ENCODE measurements around the gene NR2C2AP.
"Not testable (repeated sequence)": the region's sequence is repeated elsewhere in the genome, so short reads cannot be mapped to it uniquely, and the experiment has no call there.

The NR2C2AP gene

GRCh38 chr19:19226663-19227062 lies 23.4 kb upstream of the NR2C2AP start:
- peaks cover 34% of the 10 kb centered on the region for H3K27me3 ChIP-seq (ENCODE audit: control insufficient read depth, insufficient read depth, low read length)

GRCh38 chr19:19226204-19226603 lies 23.0 kb upstream of the NR2C2AP start:
- Histone ChIP-seq H3K9me3 (ENCODE audit: control insufficient read depth, low read depth, low read length) (no peaks in the 10 kb centered on the region), H3K27me3 (ENCODE audit: control insufficient read depth, insufficient read depth, low read length) (peaks cover 34% of the 10 kb centered on the region), H3K36me3 (ENCODE audit: control insufficient read depth, low read depth, low read length) (no peaks in the 10 kb centered on the region), H3K27ac (ENCODE audit: low read length) (no peak overlapping the region), H3K4me3 (ENCODE audit: low read length) (no peak overlapping the region), H3K9ac (ENCODE audit: low read length) (no peak overlapping the region), H3K4me1 (ENCODE audit: control insufficient read depth, low read depth, low read length) (peaks cover 5% of the 10 kb centered on the region)

More at GRCh38 chr19:19226663-19227062, 23.4 kb upstream of the NR2C2AP start:
- Histone ChIP-seq H3K4me3 (ENCODE audit: low read length) (no peak overlapping the region), H3K4me1 (ENCODE audit: control insufficient read depth, low read depth, low read length) (peaks cover 5% of the 10 kb centered on the region), H3K9ac (ENCODE audit: low read length) (no peak overlapping the region), H3K9me3 (ENCODE audit: control insufficient read depth, low read depth, low read length) (no peaks in the 10 kb centered on the region), H3K27ac (ENCODE audit: low read length) (no peak overlapping the region), H3K36me3 (ENCODE audit: control insufficient read depth, low read depth, low read length) (no peaks in the 10 kb centered on the region)

- Histone ChIP-seq H3K36me3 (ENCODE audit: control insufficient read depth, low read depth, low read length) (no peaks in the 10 kb centered on the region), H3K4me1 (ENCODE audit: control insufficient read depth, low read depth, low read length) (peaks cover 5% of the 10 kb centered on the region), H3K9ac (ENCODE audit: low read length) (no peak overlapping the region), H3K9me3 (ENCODE audit: control insufficient read depth, low read depth, low read length) (no peaks in the 10 kb centered on the region), H3K27ac (ENCODE audit: low read length) (no peak overlapping the region), H3K27me3 (ENCODE audit: control insufficient read depth, insufficient read depth, low read length) (peaks cover 34% of the 10 kb centered on the region), H3K4me3 (ENCODE audit: low read length) (peak overlapping the region; percentile 44)
These were observed 21.8 kb upstream of the NR2C2AP start for GRCh38 chr19:19224852-19225494.

- peaks cover 5% of the 10 kb centered on the region for H3K4me1 ChIP-seq (ENCODE audit: control insufficient read depth, low read depth, low read length)
- H3K9me3 ChIP-seq (ENCODE audit: control insufficient read depth, low read depth, low read length) = no peaks in the 10 kb centered on the region
- H3K27me3 ChIP-seq (ENCODE audit: control insufficient read depth, insufficient read depth, low read length) = peaks cover 34% of the 10 kb centered on the region
- no peak overlapping the region for H3K9ac ChIP-seq (ENCODE audit: low read length)
- peak overlapping the region; percentile 44 for H3K4me3 ChIP-seq (ENCODE audit: low read length)
- no peaks in the 10 kb centered on the region for H3K36me3 ChIP-seq (ENCODE audit: control insufficient read depth, low read depth, low read length)
- no peak overlapping the region for H3K27ac ChIP-seq (ENCODE audit: low read length)
These were observed 21.1 kb upstream of the NR2C2AP start for GRCh38 chr19:19224150-19224851.

GRCh38 chr19:19223636-19224035 lies 20.4 kb upstream of the NR2C2AP start:
- H3K9me3 ChIP-seq (ENCODE audit: control insufficient read depth, low read depth, low read length) = no peaks in the 10 kb centered on the region
- H3K27me3 ChIP-seq (ENCODE audit: control insufficient read depth, insufficient read depth, low read length) = peaks cover 34% of the 10 kb centered on the region
- H3K27ac ChIP-seq (ENCODE audit: low read length) = no peak overlapping the region
- H3K4me1 ChIP-seq (ENCODE audit: control insufficient read depth, low read depth, low read length) = peaks cover 5% of the 10 kb centered on the region
- H3K4me3 ChIP-seq (ENCODE audit: low read length) = no peak overlapping the region
- H3K36me3 ChIP-seq (ENCODE audit: control insufficient read depth, low read depth, low read length) = no peaks in the 10 kb centered on the region
- H3K9ac ChIP-seq (ENCODE audit: low read length) = no peak overlapping the region

GRCh38 chr19:19223060-19223459 lies 19.8 kb upstream of the NR2C2AP start:
- H3K36me3 ChIP-seq (ENCODE audit: control insufficient read depth, low read depth, low read length) = no peaks in the 10 kb centered on the region
- peaks cover 5% of the 10 kb centered on the region for H3K4me1 ChIP-seq (ENCODE audit: control insufficient read depth, low read depth, low read length)
- no peak overlapping the region for H3K27ac ChIP-seq (ENCODE audit: low read length)
- H3K9ac ChIP-seq (ENCODE audit: low read length) = no peak overlapping the region
- no peaks in the 10 kb centered on the region for H3K9me3 ChIP-seq (ENCODE audit: control insufficient read depth, low read depth, low read length)
- H3K4me3 ChIP-seq (ENCODE audit: low read length) = no peak overlapping the region
- peaks cover 34% of the 10 kb centered on the region for H3K27me3 ChIP-seq (ENCODE audit: control insufficient read depth, insufficient read depth, low read length)

- not testable (repeated sequence) for H3K9me3 ChIP-seq (ENCODE audit: control insufficient read depth, low read depth, low read length); H3K4me1 ChIP-seq (ENCODE audit: control insufficient read depth, low read depth, low read length); H3K27ac ChIP-seq (ENCODE audit: low read length); H3K4me3 ChIP-seq (ENCODE audit: low read length); H3K36me3 ChIP-seq (ENCODE audit: control insufficient read depth, low read depth, low read length); H3K9ac ChIP-seq (ENCODE audit: low read length)
- H3K27me3 ChIP-seq (ENCODE audit: control insufficient read depth, insufficient read depth, low read length) = peaks cover 30% of the 10 kb centered on the region
These were observed 17.8 kb upstream of the NR2C2AP start for GRCh38 chr19:19221000-19221399.

- Histone ChIP-seq H3K9ac (ENCODE audit: low read length) (no peak overlapping the region), H3K27me3 (ENCODE audit: control insufficient read depth, insufficient read depth, low read length) (peaks cover 24% of the 10 kb centered on the region)
These were observed 15.7 kb upstream of the NR2C2AP start for GRCh38 chr19:19218911-19219310.

GRCh38 chr19:19217099-19217498 lies 13.9 kb upstream of the NR2C2AP start:
- no peak overlapping the region for H3K4me3 ChIP-seq (ENCODE audit: low read length)
- H3K27me3 ChIP-seq (ENCODE audit: control insufficient read depth, insufficient read depth, low read length) = peaks cover 33% of the 10 kb centered on the region
- H3K9ac ChIP-seq (ENCODE audit: low read length) = no peak overlapping the region
- H3K4me1 ChIP-seq (ENCODE audit: control insufficient read depth, low read depth, low read length) = no peaks in the 10 kb centered on the region
- no peaks in the 10 kb centered on the region for H3K36me3 ChIP-seq (ENCODE audit: control insufficient read depth, low read depth, low read length)
- no peaks in the 10 kb centered on the region for H3K9me3 ChIP-seq (ENCODE audit: control insufficient read depth, low read depth, low read length)
- H3K27ac ChIP-seq (ENCODE audit: low read length) = no peak overlapping the region

More at GRCh38 chr19:19218911-19219310, 15.7 kb upstream of the NR2C2AP start:
- H3K36me3 ChIP-seq (ENCODE audit: control insufficient read depth, low read depth, low read length) = no peaks in the 10 kb centered on the region
- H3K4me3 ChIP-seq (ENCODE audit: low read length) = no peak overlapping the region
- H3K4me1 ChIP-seq (ENCODE audit: control insufficient read depth, low read depth, low read length) = no peaks in the 10 kb centered on the region
- no peak overlapping the region for H3K27ac ChIP-seq (ENCODE audit: low read length)
- no peaks in the 10 kb centered on the region for H3K9me3 ChIP-seq (ENCODE audit: control insufficient read depth, low read depth, low read length)

GRCh38 chr19:19215792-19216191 lies 12.6 kb upstream of the NR2C2AP start:
- Histone ChIP-seq H3K27me3 (ENCODE audit: control insufficient read depth, insufficient read depth, low read length) (peaks cover 47% of the 10 kb centered on the region), H3K9me3 (ENCODE audit: control insufficient read depth, low read depth, low read length) (no peaks in the 10 kb centered on the region), H3K4me3 (ENCODE audit: low read length) (no peak overlapping the region), H3K9ac (ENCODE audit: low read length) (no peak overlapping the region), H3K36me3 (ENCODE audit: control insufficient read depth, low read depth, low read length) (no peaks in the 10 kb centered on the region), H3K4me1 (ENCODE audit: control insufficient read depth, low read depth, low read length) (no peaks in the 10 kb centered on the region), H3K27ac (ENCODE audit: low read length) (no peak overlapping the region)

- H3K36me3 ChIP-seq (ENCODE audit: control insufficient read depth, low read depth, low read length) = no peaks in the 10 kb centered on the region
- H3K27me3 ChIP-seq (ENCODE audit: control insufficient read depth, insufficient read depth, low read length) = peaks cover 55% of the 10 kb centered on the region
- no peak overlapping the region for H3K9ac ChIP-seq (ENCODE audit: low read length)
- no peaks in the 10 kb centered on the region for H3K4me1 ChIP-seq (ENCODE audit: control insufficient read depth, low read depth, low read length)
- H3K27ac ChIP-seq (ENCODE audit: low read length) = no peak overlapping the region
- H3K9me3 ChIP-seq (ENCODE audit: control insufficient read depth, low read depth, low read length) = no peaks in the 10 kb centered on the region
- no peak overlapping the region for H3K4me3 ChIP-seq (ENCODE audit: low read length)
These were observed 11.7 kb upstream of the NR2C2AP start for GRCh38 chr19:19214892-19215291.

GRCh38 chr19:19214159-19214490 lies 10.9 kb upstream of the NR2C2AP start:
- Histone ChIP-seq H3K27ac (ENCODE audit: low read length) (no peak overlapping the region), H3K36me3 (ENCODE audit: control insufficient read depth, low read depth, low read length) (no peaks in the 10 kb centered on the region), H3K4me3 (ENCODE audit: low read length) (no peak overlapping the region), H3K4me1 (ENCODE audit: control insufficient read depth, low read depth, low read length) (no peaks in the 10 kb centered on the region), H3K27me3 (ENCODE audit: control insufficient read depth, insufficient read depth, low read length) (peaks cover 63% of the 10 kb centered on the region), H3K9ac (ENCODE audit: low read length) (no peak overlapping the region), H3K9me3 (ENCODE audit: control insufficient read depth, low read depth, low read length) (no peaks in the 10 kb centered on the region)
